ENCODE results near the gene CLNK. TPM values are rescaled to one million over a fixed set of nuclear protein-coding genes. Genes with fewer than 3 reads are reported as not detected.

The CLNK gene
- total and polyA plus RNA-seq, 2 donors (not counting 1 experiment from before 2014, with no cell fraction given) = 0.57 to 0.75 TPM

GRCh38 chr4:10460313-10461047, 224.1 kb downstream of the CLNK start:
- ATAC-seq (ENCODE audit: low read depth) (no peak), DNase-seq (peak; percentile 10)
- H3K4me1 Mint-ChIP-seq = peaks cover 25% of the 10 kb centered on the region
- peak overlapping the region; percentile 37 for H3K27ac Mint-ChIP-seq
- Histone ChIP-seq H3K9me3 (ENCODE audit: control extremely low read depth in 1 of 3, control insufficient read depth in 2 of 3, insufficient read depth in 1 of 3, low read length in 2 of 3) (peaks cover 0 to 28% (median under 1%) of the 10 kb centered on the region in 3 donors), H3K9ac (ENCODE audit: low read length) (peak overlapping the region; percentile 67), H3K4me1 (ENCODE audit: control insufficient read depth in 2 of 2, insufficient read depth in 2 of 2, low read length in 2 of 2) (peaks cover 19 to 27% of the 10 kb centered on the region in 2 donors), H3K36me3 (replicated peaks in 1 of 2; ENCODE audit: control extremely low read depth in 1 of 2, control insufficient read depth in 1 of 2, extremely low read depth in 1 of 2, insufficient read depth in 2 of 2, low read length in 1 of 2) (no peaks in the 10 kb centered on the region), H3K27me3 (replicated peaks in 1 of 4; ENCODE audit: control extremely low read depth in 1 of 4, control insufficient read depth in 3 of 4, insufficient read depth in 4 of 4, low read length in 3 of 4) (peaks cover 0 to 40% (median 17%) of the 10 kb centered on the region in 4 experiments), H3K4me3 (ENCODE audit: control extremely low read depth in 1 of 5, extremely low read depth in 1 of 5, insufficient read depth in 1 of 5, low read depth in 2 of 5, low read length in 4 of 5) (peak overlapping the region in 2 of 5 experiments; percentile 14 to 62), H3K79me2 (ENCODE audit: control insufficient read depth, insufficient read depth, low read length) (peaks cover 5% of the 10 kb centered on the region), H3K27ac (ENCODE audit: low read length in 2 of 2) (no peak overlapping the region), H4K20me1 (ENCODE audit: control insufficient read depth, insufficient read depth, low read length, poor library complexity, severe bottlenecking) (peaks cover 2% of the 10 kb centered on the region), H2AFZ (ENCODE audit: insufficient read depth, low read depth, low read length, poor library complexity, severe bottlenecking) (peak overlapping the region; percentile 92), H3K4me2 (replicated peaks; ENCODE audit: low read depth, low read length, poor library complexity, severe bottlenecking) (peak overlapping the region; percentile 90)
- ChIA-PET POLR2A (no interaction called here), CTCF (interaction anchor here (0.8 to 2.4 kb wide), 14 partner anchors 9 to 343 kb away, joined by 3 to 11 read pairs (median 4); partner anchors contain the start of gene WDR1)
- H3K4me3 Mint-ChIP-seq = peak overlapping the region; percentile 40
- intact Hi-C loops (cut with micrococcal nuclease) = loop anchor here (2.0 to 10.0 kb wide), 3 partner anchors 78 to 964 kb away; partner anchors contain the start of gene HS3ST1
- peaks cover 45% of the 10 kb centered on the region for H3K27me3 Mint-ChIP-seq
- TF ChIP-seq EZH2 (IDR thresholded peaks at IDR 0.05; ENCODE audit: borderline replicate concordance, insufficient read depth, low read depth, low read length, poor library complexity, severe bottlenecking) = no peak
- no peak for TF ChIP-seq CTCF (IDR thresholded peaks at IDR 0.05)
- H3K9me3 Mint-ChIP-seq (ENCODE audit: insufficient read depth) = no peaks in the 10 kb centered on the region
- 75% methylated on average over 10 of the region's 11 CpGs for WGBS (ENCODE audit: insufficient coverage)

GRCh38 chr4:10459305-10459704, 225.3 kb downstream of the CLNK start:
- Histone ChIP-seq H3K9ac (ENCODE audit: low read length) (no peak overlapping the region), H3K79me2 (ENCODE audit: control insufficient read depth, insufficient read depth, low read length) (peaks cover 15% of the 10 kb centered on the region), H3K4me3 (ENCODE audit: control extremely low read depth in 1 of 5, extremely low read depth in 1 of 5, insufficient read depth in 1 of 5, low read depth in 2 of 5, low read length in 4 of 5) (no peak overlapping the region), H3K9me3 (ENCODE audit: control extremely low read depth in 1 of 3, control insufficient read depth in 2 of 3, insufficient read depth in 1 of 3, low read length in 2 of 3) (peaks cover 0 to 28% (median 0%) of the 10 kb centered on the region in 3 donors), H4K20me1 (ENCODE audit: control insufficient read depth, insufficient read depth, low read length, poor library complexity, severe bottlenecking) (peaks cover 13% of the 10 kb centered on the region), H3K27ac (ENCODE audit: low read length in 2 of 2) (no peak overlapping the region), H3K27me3 (replicated peaks in 1 of 4; ENCODE audit: control extremely low read depth in 1 of 4, control insufficient read depth in 3 of 4, insufficient read depth in 4 of 4, low read length in 3 of 4) (peaks cover 0 to 40% (median 17%) of the 10 kb centered on the region in 4 experiments), H3K4me2 (replicated peaks; ENCODE audit: low read depth, low read length, poor library complexity, severe bottlenecking) (no peak overlapping the region), H3K4me1 (ENCODE audit: control insufficient read depth in 2 of 2, insufficient read depth in 2 of 2, low read length in 2 of 2) (peaks cover 19 to 27% of the 10 kb centered on the region in 2 donors), H3K36me3 (replicated peaks in 1 of 2; ENCODE audit: control extremely low read depth in 1 of 2, control insufficient read depth in 1 of 2, extremely low read depth in 1 of 2, insufficient read depth in 2 of 2, low read length in 1 of 2) (peaks cover 0 to 1% of the 10 kb centered on the region in 2 experiments), H2AFZ (ENCODE audit: insufficient read depth, low read depth, low read length, poor library complexity, severe bottlenecking) (no peak overlapping the region)
- H3K27ac Mint-ChIP-seq = no peak overlapping the region
- H3K9me3 Mint-ChIP-seq (ENCODE audit: insufficient read depth) = no peaks in the 10 kb centered on the region
- DNase-seq = no peak
- H3K4me3 Mint-ChIP-seq = peak overlapping the region; percentile 18
- ChIA-PET POLR2A (no interaction called here), CTCF (interaction anchor here (1.1 kb wide), 1 partner anchor 14 kb away, joined by 3 read pairs; no protein-coding TSS in a partner anchor)
- H3K4me1 Mint-ChIP-seq = peaks cover 34% of the 10 kb centered on the region
- WGBS (ENCODE audit: insufficient coverage) = 97% methylated on average over 4 of the region's 8 CpGs
- no peak for TF ChIP-seq EZH2 (IDR thresholded peaks at IDR 0.05; ENCODE audit: borderline replicate concordance, insufficient read depth, low read depth, low read length, poor library complexity, severe bottlenecking)
- no peak for TF ChIP-seq CTCF (IDR thresholded peaks at IDR 0.05)
- ATAC-seq (ENCODE audit: low read depth) = no peak
- intact Hi-C loops (cut with micrococcal nuclease) = loop anchor here (5.0 kb wide), 1 partner anchor 47 kb away; no protein-coding TSS in a partner anchor
- peaks cover 34% of the 10 kb centered on the region for H3K27me3 Mint-ChIP-seq

Measured in B cell (primary cell).